Body of pancreas (tissue), 4 donors: ENCODE results near the gene EDN2.

ENCODE experiments used
- CTCF ChIP-seq, 7 experiments: fragments of 450-650 bp in 4 of 7; fragments of 200-600 bp in 3 of 7; sonication (generic) in 3 of 7; IDR thresholded peaks; one replicate each; pipeline ENCODE4 v1.5.1; 2016 to 2019; ENCODE audit warnings: antibody characterized with exemption in 7 of 7
- POLR2A ChIP-seq, 3 donors: fragments of 450-650 bp; IDR thresholded peaks; one replicate each; pipeline ENCODE4 v1.6.1; 2016; ENCODE audit warnings: antibody characterized with exemption in 3 of 3, mild to moderate bottlenecking in 2 of 3

- TF ChIP-seq POLR2A (IDR thresholded peaks at IDR 0.05) (no peak), CTCF (IDR thresholded peaks at IDR 0.05) (no peak)
These were observed 43.6 kb upstream of the EDN2 start for GRCh38 chr1:41528106-41528505.
